ENCODE measurements around the gene DHRSX. TPM values are rescaled to one million over a fixed set of nuclear protein-coding genes. Genes with fewer than 3 reads are reported as not detected.

Gene DHRSX
- total and polyA plus RNA-seq, 11 donors, result 14.6 to 36.1 (median 24.1) TPM

GRCh38 chrX:2547736-2548135 is 47.0 kb upstream of the DHRSX start:
- peaks cover 0 to 7% (median 0%) of the 10 kb centered on the region in 12 donors for H3K4me1 ChIP-seq
- intact Hi-C loops (cut with DNase I), result no loop called here
- no peak for DNase-seq
- no peak overlapping the region for H3K27ac ChIP-seq
- WGBS, 4 donors, result 76 to 81% (median 79%) methylated on average over 4 of the region's 4 CpGs
- no peaks in the 10 kb centered on the region for H3K27me3 ChIP-seq
- TF ChIP-seq POLR2A (IDR thresholded peaks at IDR 0.05), result no peak
- no peak for TF ChIP-seq CTCF (IDR thresholded peaks at IDR 0.05)
- H3K36me3 ChIP-seq, result no peaks in the 10 kb centered on the region
- ATAC-seq, result no peak
- H3K4me3 ChIP-seq, result no peak overlapping the region
- peaks cover 0 to 10% (median 0%) of the 10 kb centered on the region in 12 donors for H3K9me3 ChIP-seq

- Histone ChIP-seq H3K27ac (no peak overlapping the region), H3K4me1 (peaks cover 0 to 7% (median 0%) of the 10 kb centered on the region in 12 donors), H3K36me3 (no peaks in the 10 kb centered on the region), H3K9me3 (peaks cover 0 to 10% (median 0%) of the 10 kb centered on the region in 12 donors), H3K4me3 (no peak overlapping the region), H3K27me3 (no peaks in the 10 kb centered on the region)
- no peak for TF ChIP-seq CTCF (IDR thresholded peaks at IDR 0.05)
- TF ChIP-seq POLR2A (IDR thresholded peaks at IDR 0.05), result no peak
- DNase-seq (no peak), ATAC-seq (no peak)
- intact Hi-C loops (cut with DNase I), result no loop called here
- 44 to 93% (median 69%) methylated on average over 1 of the region's 1 CpG for WGBS, 4 donors
These were observed 45.7 kb upstream of the DHRSX start for GRCh38 chrX:2546496-2546895.

DNA sequence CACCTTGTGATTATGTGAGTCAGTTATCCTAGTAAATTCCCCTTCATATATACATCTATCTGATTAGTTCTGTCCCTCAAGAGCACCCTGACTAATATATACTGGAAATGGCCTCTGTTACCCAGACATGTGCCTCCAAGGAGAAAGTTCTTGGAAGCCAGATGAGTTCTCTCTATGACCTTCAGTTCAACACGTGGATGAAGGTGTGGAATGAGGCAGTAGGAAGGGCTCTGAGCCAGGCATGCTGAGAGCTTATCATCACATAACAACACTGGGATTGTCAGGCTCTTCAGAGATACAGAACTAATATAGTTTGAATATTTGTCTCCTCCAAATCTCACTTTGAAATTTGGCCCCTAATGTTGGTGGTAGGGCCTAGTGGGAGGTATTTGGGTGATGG is 44.4 kb upstream of the DHRSX start:
- Histone ChIP-seq H3K4me3 (no peak overlapping the region), H3K27ac (no peak overlapping the region), H3K4me1 (peaks cover 0 to 7% (median 0%) of the 10 kb centered on the region in 12 donors), H3K9me3 (peaks cover 0 to 10% (median 0%) of the 10 kb centered on the region in 12 donors), H3K36me3 (no peaks in the 10 kb centered on the region), H3K27me3 (no peaks in the 10 kb centered on the region)
- intact Hi-C loops (cut with DNase I), result no loop called here
- 12 to 33% (median 22%) methylated on average over 1 of the region's 1 CpG for WGBS, 4 donors
- no peak for TF ChIP-seq CTCF (IDR thresholded peaks at IDR 0.05)
- no peak for TF ChIP-seq POLR2A (IDR thresholded peaks at IDR 0.05)
- no peak for ATAC-seq
- DNase-seq, result no peak

DNA sequence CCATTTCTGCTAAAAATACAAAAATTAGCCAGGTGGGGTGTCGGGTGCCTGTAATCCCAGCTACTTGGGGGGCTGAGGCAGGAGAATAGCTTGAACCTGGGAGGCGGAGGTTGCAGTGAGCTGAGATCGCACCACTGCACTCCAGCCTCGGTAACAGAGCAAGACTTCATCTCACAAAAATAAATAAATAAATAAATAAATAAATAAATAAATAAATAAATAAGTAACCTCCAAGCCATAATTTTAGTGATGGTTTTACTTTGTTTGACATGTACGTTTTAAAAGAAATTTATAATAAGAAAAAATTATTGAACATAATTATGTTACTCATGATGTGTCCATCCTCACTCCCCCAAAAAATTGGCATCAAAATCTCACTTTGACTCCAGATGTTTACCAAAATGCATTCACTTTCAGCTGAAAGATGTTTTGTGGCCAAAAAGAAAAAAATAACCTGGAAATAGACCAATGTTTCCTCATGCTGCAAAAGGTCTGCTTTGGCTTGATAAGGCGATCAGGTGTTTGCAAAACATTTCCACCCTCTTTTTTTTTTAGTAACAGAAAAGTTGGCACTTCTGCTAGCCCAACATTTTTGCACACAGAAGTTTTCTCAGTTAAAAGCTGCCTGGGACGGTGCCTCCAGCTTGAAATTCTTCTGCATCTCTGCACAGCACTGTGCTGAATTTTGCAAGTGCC is 42.2 kb upstream of the DHRSX start:
- Histone ChIP-seq H3K4me1 (peaks cover 0 to 13% (median 0%) of the 10 kb centered on the region in 12 donors), H3K9me3 (peaks cover 0 to 10% (median 0%) of the 10 kb centered on the region in 12 donors), H3K4me3 (no peak overlapping the region), H3K27me3 (peaks cover 0 to 5% (median 0%) of the 10 kb centered on the region in 9 donors), H3K36me3 (no peaks in the 10 kb centered on the region), H3K27ac (no peak overlapping the region)
- no peak for ATAC-seq
- DNase-seq, result no peak
- TF ChIP-seq POLR2A (IDR thresholded peaks at IDR 0.05) (no peak), CTCF (IDR thresholded peaks at IDR 0.05) (no peak)
- 59 to 76% (median 70%) methylated on average over 7 of the region's 7 CpGs for WGBS, 4 donors
- intact Hi-C loops (cut with DNase I), result no loop called here

Measured in heart left ventricle (tissue), 16 donors.